SHP77 (cell line): Measurements from ENCODE around the gene ARHGAP40.
"Not testable (repeated sequence)": the region's sequence is repeated elsewhere in the genome, so short reads cannot be mapped to it uniquely, and the experiment has no call there.

Experiments used
- DNase-seq, 2 experiments: peaks; one replicate each; lab custom pipeline; 2025; lab: John Stamatoyannopoulos, UW

The ARHGAP40 gene

GRCh38 chr20:38588303-38588702 lies 13.3 kb upstream of the ARHGAP40 start:
- DNase-seq: no peak

- DNase-seq: no peak
Measured at GRCh38 chr20:38589351-38589750, 12.3 kb upstream of the ARHGAP40 start.

GRCh38 chr20:38589967-38590675 lies 11.5 kb upstream of the ARHGAP40 start:
- DNase-seq: no peak

GRCh38 chr20:38590676-38591473 lies 10.7 kb upstream of the ARHGAP40 start:
- DNase-seq: no peak

- DNase-seq: no peak
Measured at GRCh38 chr20:38591474-38592410, 9.9 kb upstream of the ARHGAP40 start.

GRCh38 chr20:38592411-38592790 lies 9.2 kb upstream of the ARHGAP40 start:
- DNase-seq: not testable (repeated sequence)

GRCh38 chr20:38594281-38594680 lies 7.3 kb upstream of the ARHGAP40 start:
- DNase-seq: not testable (repeated sequence)

GRCh38 chr20:38595886-38596285 lies 5.7 kb upstream of the ARHGAP40 start:
- DNase-seq: not testable (repeated sequence)

GRCh38 chr20:38599410-38599882 lies 2.2 kb upstream of the ARHGAP40 start:
- no peak for DNase-seq

- no peak for DNase-seq
Measured at GRCh38 chr20:38600057-38600456, 1.6 kb upstream of the ARHGAP40 start.

- DNase-seq: no peak
Measured at GRCh38 chr20:38602185-38602581, 574 bp downstream of the ARHGAP40 start.

GRCh38 chr20:38603286-38603685 lies 1.7 kb downstream of the ARHGAP40 start:
- no peak for DNase-seq

- DNase-seq: no peak
Measured at GRCh38 chr20:38604873-38605303, 3.3 kb downstream of the ARHGAP40 start.

GRCh38 chr20:38607351-38607750 lies 5.7 kb downstream of the ARHGAP40 start:
- no peak for DNase-seq

GRCh38 chr20:38608188-38608587 lies 6.6 kb downstream of the ARHGAP40 start:
- no peak for DNase-seq

- no peak for DNase-seq
Measured at GRCh38 chr20:38609815-38610214, 8.2 kb downstream of the ARHGAP40 start.

GRCh38 chr20:38610521-38610920 lies 8.9 kb downstream of the ARHGAP40 start:
- DNase-seq: no peak

- no peak for DNase-seq
Measured at GRCh38 chr20:38612751-38613515, 11.3 kb downstream of the ARHGAP40 start.

GRCh38 chr20:38615283-38615682 lies 13.7 kb downstream of the ARHGAP40 start:
- DNase-seq: no peak

GRCh38 chr20:38616457-38616856 lies 14.8 kb downstream of the ARHGAP40 start:
- DNase-seq: no peak
